ENCODE measurements around the gene PXN.
"Not testable (repeated sequence)": the region's sequence is repeated elsewhere in the genome, so short reads cannot be mapped to it uniquely, and the experiment has no call there.

Gene PXN

DNA sequence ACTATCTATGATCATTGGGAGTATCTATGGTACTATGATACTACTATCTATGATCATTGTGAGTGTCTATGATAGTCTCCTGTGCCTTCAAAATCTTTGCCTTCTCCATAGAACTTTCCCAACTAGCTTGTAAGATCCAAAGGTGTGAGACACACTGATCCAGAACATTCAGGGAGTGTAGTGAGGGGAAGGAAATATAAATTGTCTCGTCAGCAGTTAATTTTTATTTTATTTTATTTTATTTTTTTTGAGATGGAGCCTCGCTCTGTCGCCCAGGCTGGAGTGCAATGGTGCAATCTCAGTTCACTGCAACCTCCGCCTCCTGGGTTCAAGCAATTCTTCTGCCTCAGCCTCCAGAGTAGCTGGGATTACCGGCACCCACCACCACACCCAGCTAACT is 58.7 kb downstream of the PXN start:
- not testable (repeated sequence) for H3K4me2 ChIP-seq (ENCODE audit: low read length); H3K4me1 ChIP-seq (ENCODE audit: control insufficient read depth, insufficient read depth, low read length); H3K27me3 ChIP-seq (ENCODE audit: control insufficient read depth, insufficient read depth, low read length); H3K9ac ChIP-seq (ENCODE audit: low read depth, low read length); H3K9me3 ChIP-seq (replicated peaks; ENCODE audit: low read length); H3K4me3 ChIP-seq (ENCODE audit: low read length)
- peaks cover 35% of the 10 kb centered on the region for H3K36me3 ChIP-seq (ENCODE audit: insufficient read depth, low read length)

DNA sequence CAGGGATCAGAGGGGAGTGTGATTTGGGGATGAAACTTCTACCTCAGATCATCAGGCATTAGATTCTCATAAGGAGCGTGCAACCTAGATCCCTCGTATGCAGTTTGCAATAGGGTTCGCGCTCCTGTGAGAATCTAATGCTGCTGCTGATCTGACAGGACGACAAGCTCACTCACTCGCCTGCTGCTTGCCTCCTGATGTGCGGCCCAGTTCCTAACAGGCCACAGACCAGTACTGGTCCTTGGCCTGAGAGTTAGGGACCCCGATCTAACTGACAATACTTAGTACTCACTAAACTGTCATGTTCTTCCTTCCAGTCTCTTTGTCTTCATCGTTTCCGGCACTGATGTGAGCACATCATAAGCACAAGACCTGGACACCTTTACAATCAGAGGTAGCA is 59.3 kb downstream of the PXN start:
- Histone ChIP-seq H3K9me3 (replicated peaks; ENCODE audit: low read length) (no peaks in the 10 kb centered on the region), H3K4me1 (ENCODE audit: control insufficient read depth, insufficient read depth, low read length) (peaks cover 6% of the 10 kb centered on the region), H3K27me3 (ENCODE audit: control insufficient read depth, insufficient read depth, low read length) (no peaks in the 10 kb centered on the region), H3K4me2 (ENCODE audit: low read length) (no peak overlapping the region), H3K36me3 (ENCODE audit: insufficient read depth, low read length) (peaks cover 29% of the 10 kb centered on the region), H3K9ac (ENCODE audit: low read depth, low read length) (no peak overlapping the region), H3K4me3 (ENCODE audit: low read length) (no peak overlapping the region)

DNA sequence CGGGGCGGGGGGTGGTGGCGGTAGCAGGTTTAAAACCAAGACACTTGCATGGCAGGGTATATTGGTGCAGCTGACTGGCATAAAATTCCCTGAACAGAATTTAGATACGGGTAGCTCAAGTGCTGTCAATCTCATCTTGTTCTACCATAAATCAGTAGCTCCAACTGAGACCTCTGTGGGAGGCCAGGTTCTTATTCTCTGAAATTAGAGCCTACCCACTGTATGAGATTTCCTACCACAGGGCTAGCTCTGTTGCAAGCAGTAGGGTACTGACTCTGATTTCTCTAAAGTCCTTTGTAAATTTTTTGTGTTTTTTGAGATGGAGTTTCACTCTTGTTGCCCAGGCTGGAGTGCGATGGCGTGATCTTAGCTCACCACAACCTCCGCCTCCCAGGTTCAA is 61.4 kb downstream of the PXN start:
- H3K4me2 ChIP-seq (ENCODE audit: low read length): no peak overlapping the region
- no peak overlapping the region for H3K4me3 ChIP-seq (ENCODE audit: low read length)
- H3K9ac ChIP-seq (ENCODE audit: low read depth, low read length): no peak overlapping the region
- no peaks in the 10 kb centered on the region for H3K27me3 ChIP-seq (ENCODE audit: control insufficient read depth, insufficient read depth, low read length)
- no peaks in the 10 kb centered on the region for H3K9me3 ChIP-seq (replicated peaks; ENCODE audit: low read length)
- H3K4me1 ChIP-seq (ENCODE audit: control insufficient read depth, insufficient read depth, low read length): peaks cover 12% of the 10 kb centered on the region
- H3K36me3 ChIP-seq (ENCODE audit: insufficient read depth, low read length): peaks cover 29% of the 10 kb centered on the region

DNA sequence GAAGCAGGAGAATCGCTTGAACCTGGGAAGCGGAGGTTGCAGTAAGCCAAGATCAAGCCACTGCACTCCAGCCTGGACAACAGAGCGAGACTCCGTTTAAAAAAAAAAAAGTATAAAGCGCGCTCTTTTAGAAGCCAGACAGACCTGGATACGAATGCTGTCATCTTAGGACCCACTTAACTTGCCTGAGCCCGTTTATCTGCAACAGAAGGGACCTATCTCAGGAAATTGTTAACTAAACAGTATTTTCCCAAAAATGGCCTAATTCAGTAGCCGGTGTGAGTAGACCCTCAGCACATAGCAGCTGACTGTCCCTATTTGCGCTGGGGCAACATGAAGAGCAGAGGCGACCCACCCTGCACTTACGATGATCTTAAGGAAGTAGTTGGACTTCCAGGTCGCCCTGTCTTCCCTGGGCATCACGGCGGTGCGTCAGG is 65.1 kb downstream of the PXN start:
- Histone ChIP-seq H3K27me3 (ENCODE audit: control insufficient read depth, insufficient read depth, low read length) (no peaks in the 10 kb centered on the region), H3K9ac (ENCODE audit: low read depth, low read length) (peak overlapping the region; percentile 97), H3K4me1 (ENCODE audit: control insufficient read depth, insufficient read depth, low read length) (peaks cover 49% of the 10 kb centered on the region), H3K4me3 (ENCODE audit: low read length) (peak overlapping the region; percentile 93), H3K4me2 (ENCODE audit: low read length) (peak overlapping the region; percentile 84), H3K9me3 (replicated peaks; ENCODE audit: low read length) (no peaks in the 10 kb centered on the region), H3K36me3 (ENCODE audit: insufficient read depth, low read length) (peaks cover 50% of the 10 kb centered on the region)

DNA sequence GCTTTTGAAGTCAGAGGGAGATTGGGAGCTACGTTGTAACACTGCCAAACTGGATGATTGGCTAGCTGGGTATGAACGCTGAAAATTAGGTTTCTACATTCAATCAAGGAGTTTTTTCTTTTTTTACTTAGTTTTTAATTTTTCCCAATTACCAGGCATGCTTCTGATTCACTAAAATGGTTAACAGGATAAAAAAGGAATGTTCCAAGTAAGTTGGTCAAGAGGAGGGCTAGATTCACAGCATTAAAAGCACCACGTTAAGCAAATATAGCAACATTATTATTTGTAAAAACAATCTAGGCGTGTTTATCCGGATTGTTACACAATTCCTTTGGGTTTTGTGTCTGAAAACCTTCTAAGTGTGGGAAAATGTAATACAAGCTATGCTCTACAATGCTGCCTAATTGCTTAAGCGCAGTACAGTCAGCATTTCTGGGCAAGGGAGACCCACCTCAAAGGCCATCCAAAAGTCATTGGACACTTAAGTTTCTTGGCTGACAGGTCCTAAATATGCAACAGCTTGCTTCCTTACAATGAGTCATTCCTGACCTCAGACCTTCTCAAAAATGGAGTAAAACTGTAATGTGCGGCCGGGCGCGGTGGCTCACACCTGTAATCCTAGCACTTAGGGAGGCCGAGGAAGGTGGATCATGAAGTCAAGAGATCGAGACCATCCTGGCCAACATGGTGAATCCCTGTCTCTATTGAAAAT is 65.8 kb downstream of the PXN start:
- Histone ChIP-seq H3K9me3 (replicated peaks; ENCODE audit: low read length) (no peaks in the 10 kb centered on the region), H3K27me3 (ENCODE audit: control insufficient read depth, insufficient read depth, low read length) (no peaks in the 10 kb centered on the region), H3K4me3 (ENCODE audit: low read length) (peak overlapping the region; percentile 93), H3K36me3 (ENCODE audit: insufficient read depth, low read length) (peaks cover 50% of the 10 kb centered on the region), H3K4me1 (ENCODE audit: control insufficient read depth, insufficient read depth, low read length) (peaks cover 56% of the 10 kb centered on the region), H3K4me2 (ENCODE audit: low read length) (peak overlapping the region; percentile 84), H3K9ac (ENCODE audit: low read depth, low read length) (peak overlapping the region; percentile 97)

DNA sequence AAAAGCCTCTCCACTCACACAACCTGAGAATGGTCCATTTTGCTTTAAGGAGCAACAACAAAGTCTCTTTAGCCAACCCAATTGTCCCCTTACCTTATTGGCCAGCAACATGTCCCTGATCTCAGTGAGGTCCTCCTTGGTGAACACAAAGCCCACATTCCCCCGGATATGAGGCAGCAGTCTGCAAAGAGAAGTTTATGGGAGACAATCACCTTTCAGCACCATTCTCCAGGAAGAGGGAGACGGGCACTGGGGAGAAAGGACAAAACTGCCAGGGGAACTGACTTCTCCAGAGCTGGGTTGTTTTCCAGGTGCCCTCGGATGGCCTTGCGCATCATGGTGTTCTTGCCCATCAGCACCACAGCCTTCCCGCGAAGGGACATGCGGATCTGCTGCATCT is 66.5 kb downstream of the PXN start:
- H3K36me3 ChIP-seq (ENCODE audit: insufficient read depth, low read length): peaks cover 50% of the 10 kb centered on the region
- H3K27me3 ChIP-seq (ENCODE audit: control insufficient read depth, insufficient read depth, low read length): no peaks in the 10 kb centered on the region
- peaks cover 57% of the 10 kb centered on the region for H3K4me1 ChIP-seq (ENCODE audit: control insufficient read depth, insufficient read depth, low read length)
- peak overlapping the region; percentile 97 for H3K9ac ChIP-seq (ENCODE audit: low read depth, low read length)
- H3K4me2 ChIP-seq (ENCODE audit: low read length): peak overlapping the region; percentile 84
- no peaks in the 10 kb centered on the region for H3K9me3 ChIP-seq (replicated peaks; ENCODE audit: low read length)
- H3K4me3 ChIP-seq (ENCODE audit: low read length): peak overlapping the region; percentile 93

DNA sequence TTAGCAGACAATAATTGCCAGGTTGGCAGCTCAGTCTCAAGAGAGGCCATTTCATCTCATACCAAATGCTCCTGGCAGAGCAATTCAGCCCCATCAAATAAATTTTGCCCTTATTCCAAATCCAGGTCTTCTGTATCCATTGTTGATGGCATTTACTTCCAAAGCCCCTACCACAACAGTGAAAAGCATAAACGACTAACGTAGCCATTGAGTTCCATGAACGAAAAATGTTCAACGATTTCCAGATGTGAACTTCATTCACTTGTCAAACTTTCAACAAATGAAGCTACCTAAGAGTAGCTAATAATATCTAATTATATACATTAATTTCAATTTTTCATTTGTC is 68.0 kb downstream of the PXN start:
- Histone ChIP-seq H3K36me3 (ENCODE audit: insufficient read depth, low read length) (peaks cover 50% of the 10 kb centered on the region), H3K4me3 (ENCODE audit: low read length) (peak overlapping the region; percentile 27), H3K4me1 (ENCODE audit: control insufficient read depth, insufficient read depth, low read length) (peaks cover 62% of the 10 kb centered on the region), H3K9me3 (replicated peaks; ENCODE audit: low read length) (no peaks in the 10 kb centered on the region), H3K27me3 (ENCODE audit: control insufficient read depth, insufficient read depth, low read length) (no peaks in the 10 kb centered on the region), H3K4me2 (ENCODE audit: low read length) (peak overlapping the region; percentile 84), H3K9ac (ENCODE audit: low read depth, low read length) (peak overlapping the region; percentile 23)

DNA sequence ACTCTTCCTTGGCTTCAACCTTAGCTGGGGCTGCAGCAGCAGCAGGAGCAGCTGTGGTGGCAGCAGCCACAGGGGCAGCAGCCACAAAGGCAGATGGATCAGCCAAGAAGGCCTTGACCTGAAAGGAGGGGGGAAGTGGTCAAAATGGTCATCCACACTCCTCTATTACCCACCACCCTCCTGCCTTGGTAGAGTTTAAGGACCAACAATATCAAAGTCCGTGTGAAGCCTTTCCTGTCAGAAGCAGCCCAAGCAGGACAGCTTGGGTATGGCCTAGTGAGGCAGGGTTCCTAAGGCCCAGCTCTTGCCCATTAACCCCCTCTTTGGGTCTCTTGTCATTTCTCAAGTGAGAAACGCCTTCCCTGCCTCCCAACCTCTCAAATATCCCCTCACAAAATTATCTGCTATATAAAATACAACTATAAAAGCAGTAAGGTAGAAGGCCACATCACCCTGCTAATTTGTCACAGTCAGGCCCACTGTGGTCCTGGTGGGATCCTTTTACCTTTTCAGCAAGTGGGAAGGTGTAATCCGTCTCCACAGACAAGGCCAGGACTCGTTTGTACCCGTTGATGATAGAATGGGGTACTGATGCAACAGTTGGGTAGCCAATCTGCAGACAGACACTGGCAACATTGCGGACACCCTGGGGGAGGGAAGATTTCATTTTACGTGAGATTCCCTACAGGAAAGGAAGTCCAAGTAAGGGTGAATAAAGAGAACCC is 68.6 kb downstream of the PXN start:
- Histone ChIP-seq H3K4me2 (ENCODE audit: low read length) (peak overlapping the region; percentile 84), H3K4me1 (ENCODE audit: control insufficient read depth, insufficient read depth, low read length) (peaks cover 60% of the 10 kb centered on the region), H3K36me3 (ENCODE audit: insufficient read depth, low read length) (peaks cover 50% of the 10 kb centered on the region), H3K4me3 (ENCODE audit: low read length) (peak overlapping the region; percentile 27), H3K9ac (ENCODE audit: low read depth, low read length) (peak overlapping the region; percentile 23)
- not testable (repeated sequence) for H3K9me3 ChIP-seq (replicated peaks; ENCODE audit: low read length); H3K27me3 ChIP-seq (ENCODE audit: control insufficient read depth, insufficient read depth, low read length)

DNA sequence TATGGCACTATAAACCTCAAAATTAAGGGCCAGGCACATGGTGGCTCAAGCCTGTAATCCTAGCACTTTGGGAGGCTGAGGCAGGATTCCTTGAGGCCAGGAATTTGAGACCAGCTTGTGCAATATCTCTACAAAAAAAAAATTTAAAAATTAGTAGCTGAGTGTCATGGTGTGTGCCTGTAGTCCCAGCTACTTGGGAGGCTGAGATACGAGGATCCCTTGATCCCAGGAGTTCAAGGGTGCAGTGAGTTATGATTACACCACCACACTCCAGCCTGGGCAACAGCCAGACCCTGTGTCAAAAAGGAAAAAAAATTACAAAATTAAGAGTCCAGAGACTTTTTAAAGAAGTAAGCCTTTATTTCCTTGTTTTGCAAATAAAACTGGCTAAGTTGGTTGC is 69.2 kb downstream of the PXN start:
- Histone ChIP-seq H3K9me3 (replicated peaks; ENCODE audit: low read length) (no peaks in the 10 kb centered on the region), H3K4me3 (ENCODE audit: low read length) (no peak overlapping the region), H3K4me1 (ENCODE audit: control insufficient read depth, insufficient read depth, low read length) (peaks cover 60% of the 10 kb centered on the region), H3K4me2 (ENCODE audit: low read length) (peak overlapping the region; percentile 94), H3K36me3 (ENCODE audit: insufficient read depth, low read length) (peaks cover 54% of the 10 kb centered on the region), H3K9ac (ENCODE audit: low read depth, low read length) (no peak overlapping the region), H3K27me3 (ENCODE audit: control insufficient read depth, insufficient read depth, low read length) (no peaks in the 10 kb centered on the region)

DNA sequence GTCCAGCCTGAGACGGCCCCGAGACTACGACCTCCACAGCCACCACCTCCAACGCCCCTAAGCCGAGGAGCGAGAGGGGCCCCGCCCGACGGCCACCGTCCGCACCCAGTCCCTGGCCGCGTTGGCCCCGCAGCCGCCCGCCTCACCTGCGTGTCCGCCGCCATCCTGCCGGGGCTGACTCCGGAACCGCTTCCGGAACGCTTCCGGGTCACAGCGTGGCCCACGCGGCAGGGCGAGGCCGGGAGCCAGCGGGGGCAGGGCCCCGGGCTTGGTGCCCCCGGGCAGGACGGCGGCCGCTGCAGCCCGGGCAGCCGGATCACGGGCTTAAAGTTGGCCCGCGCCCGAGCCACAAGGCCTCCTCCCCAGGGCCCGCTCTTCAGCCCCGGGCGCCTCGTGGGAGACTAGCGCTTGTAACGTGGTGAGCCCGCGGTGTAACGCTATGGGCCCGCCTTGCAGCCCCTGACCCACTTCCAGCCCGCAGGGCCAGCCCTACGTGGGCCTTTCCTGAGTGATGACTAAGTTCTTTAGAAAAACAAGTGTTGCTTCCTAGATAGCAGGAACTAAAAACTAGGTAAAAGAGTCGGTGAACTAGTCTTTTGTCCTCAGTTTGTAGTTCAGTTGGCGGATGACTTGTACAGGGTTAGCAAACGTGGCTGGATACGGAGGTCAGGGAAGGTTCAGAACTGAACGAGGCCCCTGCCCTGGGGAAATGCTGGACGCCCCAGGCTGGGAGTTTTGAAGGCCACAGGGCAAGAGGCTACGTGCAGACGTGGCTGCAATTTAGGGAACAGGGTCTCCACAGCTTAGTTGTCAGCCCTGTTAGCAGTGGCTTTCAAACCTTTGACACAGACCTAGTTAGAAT is 70.8 kb downstream of the PXN start, which contains the start of gene GCN1:
TSS of gene GCN1 (minus strand) at position 182 of the 862 bp plus-strand sequence. CDS start at position 164, 18 bp downstream.
- H3K4me2 ChIP-seq (ENCODE audit: low read length): peak within 1 kb of the TSS; percentile 94
- no peaks in the 10 kb centered on the region for H3K27me3 ChIP-seq (ENCODE audit: control insufficient read depth, insufficient read depth, low read length)
- H3K4me1 ChIP-seq (ENCODE audit: control insufficient read depth, insufficient read depth, low read length): peaks cover 60% of the 10 kb centered on the region
- peak within 1 kb of the TSS; percentile 93 for H3K9ac ChIP-seq (ENCODE audit: low read depth, low read length)
- H3K9me3 ChIP-seq (replicated peaks; ENCODE audit: low read length): no peaks in the 10 kb centered on the region
- H3K4me3 ChIP-seq (ENCODE audit: low read length): peak within 1 kb of the TSS; percentile 96
- H3K36me3 ChIP-seq (ENCODE audit: insufficient read depth, low read length): peaks cover 48% of the 10 kb centered on the region

DNA sequence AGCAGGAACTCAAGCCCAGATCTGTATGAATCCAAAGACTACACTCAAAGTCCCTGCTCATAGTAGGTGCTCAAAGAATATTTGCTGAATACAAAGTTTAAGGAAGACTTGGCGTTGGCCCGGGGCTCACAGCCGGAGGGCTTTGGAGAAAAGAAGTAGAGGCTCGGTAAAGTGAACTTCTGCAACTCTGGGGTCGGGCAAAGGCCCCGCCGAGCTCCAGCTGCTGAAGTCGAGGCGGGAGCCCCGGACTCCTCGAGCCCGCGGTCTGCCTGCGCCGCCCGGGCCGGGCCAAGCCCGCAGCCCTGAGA is 71.3 kb downstream of the PXN start:
- H3K36me3 ChIP-seq (ENCODE audit: insufficient read depth, low read length): peaks cover 44% of the 10 kb centered on the region
- no peaks in the 10 kb centered on the region for H3K27me3 ChIP-seq (ENCODE audit: control insufficient read depth, insufficient read depth, low read length)
- no peaks in the 10 kb centered on the region for H3K9me3 ChIP-seq (replicated peaks; ENCODE audit: low read length)
- peaks cover 55% of the 10 kb centered on the region for H3K4me1 ChIP-seq (ENCODE audit: control insufficient read depth, insufficient read depth, low read length)
- H3K4me3 ChIP-seq (ENCODE audit: low read length): peak overlapping the region; percentile 96
- H3K9ac ChIP-seq (ENCODE audit: low read depth, low read length): peak overlapping the region; percentile 93
- H3K4me2 ChIP-seq (ENCODE audit: low read length): peak overlapping the region; percentile 94
